Stomach (tissue), 9 donors: Measurements from ENCODE around the gene LRP11. TPM values are rescaled to one million over a fixed set of nuclear protein-coding genes. Genes with fewer than 3 reads are reported as not detected.

Source experiments
- DNase-seq, 2 donors: peaks; one replicate each; pipeline versions ENCODE4 v3.0.0 to v3.0.0-alpha.2; 2013 to 2019
- H3K27ac ChIP-seq, 5 donors: fragments of 200-600 bp in 4 of 5; sonication (generic) in 4 of 5; one replicate each; pipeline ENCODE4 v1.5.1; 2013 to 2019; ENCODE audit warnings: mild to moderate bottlenecking in 1 of 5, moderate library complexity in 1 of 5
- H3K27me3 ChIP-seq, 3 donors: fragments of 200-600 bp; sonication (generic); one replicate each; pipeline ENCODE4 v1.5.1; 2017 to 2019; ENCODE audit warnings: mixed run types in 1 of 3
- H3K36me3 ChIP-seq, 4 donors: fragments of 200-600 bp; sonication (generic); 1 replicate in 3 of 4; 2 replicates in 1 of 4; pipeline ENCODE4 v1.5.1; 2016 to 2019
- H3K4me1 ChIP-seq, 4 donors: fragments of 200-600 bp; sonication (generic); one replicate each; pipeline ENCODE4 v1.5.1; 2016 to 2019
- H3K4me3 ChIP-seq, 4 donors: fragments of 200-600 bp; sonication (generic) in 3 of 4; one replicate each; pipeline ENCODE4 v1.5.1; 2016 to 2019; ENCODE audit warnings: mild to moderate bottlenecking in 1 of 4
- H3K9me3 ChIP-seq, 4 donors: fragments of 200-600 bp; sonication (generic); one replicate each; pipeline ENCODE4 v1.5.1; 2016 to 2019
- CTCF ChIP-seq, 7 experiments: fragments of 450-650 bp in 4 of 7; fragments of 200-600 bp in 3 of 7; sonication (generic) in 3 of 7; IDR thresholded peaks; one replicate each; pipeline ENCODE4 v1.5.1; 2016 to 2019; ENCODE audit warnings: antibody characterized with exemption in 7 of 7, control low read depth in 2 of 7, mild to moderate bottlenecking in 1 of 7
- EP300 ChIP-seq: sonication (generic); formaldehyde crosslinking; IDR thresholded peaks from one replicate; pipeline ENCODE4 v1.6.1; 2017; ENCODE audit warnings: antibody characterized with exemption
- POLR2A ChIP-seq, 4 donors: fragments of 450-650 bp; IDR thresholded peaks; one replicate each; pipeline ENCODE4 v1.6.1; 2016; ENCODE audit warnings: antibody characterized with exemption in 4 of 4, control low read depth in 2 of 4, mild to moderate bottlenecking in 1 of 4, moderate library complexity in 1 of 4
- POLR2AphosphoS5 ChIP-seq, 3 donors: sonication (generic); formaldehyde crosslinking; IDR thresholded peaks; one replicate each; pipeline ENCODE4 v1.6.1; 2016; ENCODE audit warnings: antibody characterized with exemption in 3 of 3
- WGBS, 5 donors: extraction: QIAGEN DNeasy Blood & Tissue Kit in 3 of 5; methylation state at CpG; one replicate each; pipeline versions ENCODE4 v1.1.5 to v1.1.7; 2013 to 2018; 5-methylcytosine and 5-hydroxymethylcytosine counted together
- intact Hi-C: fragments of 100-400 bp; cut with DNase I; formaldehyde crosslinking; loops from one replicate; pipeline ENCODE4 v1.15.1; 2023; ENCODE audit warnings: low total_unique reads
- polyA plus RNA-seq, 3 donors: library from polyadenylated mRNA; stranded (reverse); fragments of 200-250 nt; gene quantifications; one replicate each; pipeline ENCODE4 v1.2.3, GENCODE V29; 2013
- total RNA-seq, 5 donors: library from RNA; depleted of rRNA; stranded (reverse); fragments of >200 nt; gene quantifications; one replicate each; pipeline versions ENCODE4 v1.1.0 to v1.2.3, GENCODE V29; 2014 to 2016
- donor health status: healthy with polysubstance abuse.
- donor health status: Bipolar disorder and iron deficiency.
- donor health status: healthy.

The LRP11 gene
- total and polyA plus RNA-seq, 8 donors: 1.8 to 80.8 (median 12.8) TPM

DNA sequence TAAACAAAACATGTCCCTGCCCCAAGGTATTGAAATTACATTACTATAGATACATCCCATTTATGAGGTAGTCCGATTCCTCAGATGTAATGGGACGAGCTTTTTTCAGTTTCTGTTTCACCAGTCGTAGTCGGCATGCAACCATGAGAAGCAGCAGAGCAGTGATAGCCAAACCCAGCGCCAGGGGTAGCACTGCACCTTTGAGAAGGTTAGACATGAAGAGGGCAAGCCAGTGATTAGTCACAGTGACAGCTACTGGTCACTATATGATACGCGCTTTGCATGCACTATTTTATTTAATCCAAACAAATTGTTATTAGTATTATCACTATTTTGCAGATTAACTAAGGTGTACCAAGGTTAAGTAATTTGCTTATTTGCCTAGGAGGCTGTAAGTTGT is 43.7 kb downstream of the LRP11 start:
- Histone ChIP-seq H3K27ac (no peak overlapping the region), H3K4me1 (peaks cover 0 to 8% (median 0%) of the 10 kb centered on the region in 4 donors), H3K27me3 (no peaks in the 10 kb centered on the region), H3K4me3 (no peak overlapping the region), H3K36me3 (peaks cover 0 to 33% (median 31%) of the 10 kb centered on the region in 4 donors), H3K9me3 (no peaks in the 10 kb centered on the region)
- intact Hi-C loops: no loop called here
- no peak for DNase-seq
- TF ChIP-seq POLR2AphosphoS5 (IDR thresholded peaks at IDR 0.05) (no peak), POLR2A (IDR thresholded peaks at IDR 0.05) (no peak), CTCF (IDR thresholded peaks at IDR 0.05) (no peak), EP300 (no peak)
- 90 to 94% (median 93%) methylated on average over 7 of the region's 7 CpGs for WGBS, 5 donors

GRCh38 chr6:149815788-149816187 is 48.4 kb downstream of the LRP11 start:
- TF ChIP-seq POLR2AphosphoS5 (IDR thresholded peaks at IDR 0.05) (no peak), POLR2A (IDR thresholded peaks at IDR 0.05) (no peak), CTCF (IDR thresholded peaks at IDR 0.05) (no peak), EP300 (no peak)
- H3K36me3 ChIP-seq: peaks cover 8 to 44% (median 25%) of the 10 kb centered on the region in 4 donors
- no peaks in the 10 kb centered on the region for H3K9me3 ChIP-seq
- no peaks in the 10 kb centered on the region for H3K4me1 ChIP-seq
- 90 to 97% (median 92%) methylated on average over 4 of the region's 4 CpGs for WGBS, 5 donors
- H3K4me3 ChIP-seq: no peak overlapping the region
- intact Hi-C loops: no loop called here
- no peak overlapping the region for H3K27ac ChIP-seq
- DNase-seq: no peak
- H3K27me3 ChIP-seq: no peaks in the 10 kb centered on the region

GRCh38 chr6:149813351-149813750 is 50.8 kb downstream of the LRP11 start:
- 95 to 99% (median 98%) methylated on average over 3 of the region's 3 CpGs for WGBS, 5 donors

DNA sequence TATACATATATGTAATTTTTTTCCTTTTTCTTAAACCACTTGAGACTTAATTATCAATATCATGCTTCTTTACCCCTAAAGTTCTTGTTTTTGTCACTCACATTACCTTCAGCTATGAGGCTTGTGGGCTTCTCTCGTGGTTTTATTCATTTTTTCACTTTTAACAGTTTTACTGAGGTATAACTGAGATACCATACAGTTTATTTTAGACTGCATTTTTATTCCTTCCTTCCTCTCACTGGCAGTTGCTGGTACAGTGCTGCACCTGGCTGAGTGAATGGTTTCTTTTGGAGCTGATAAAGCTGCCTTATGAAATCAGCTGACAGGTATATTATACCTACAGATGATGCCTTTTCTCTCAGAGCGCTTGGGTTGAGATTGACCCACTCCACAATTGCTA is 54.4 kb downstream of the LRP11 start:
- no peak overlapping the region for H3K4me3 ChIP-seq
- peaks cover 11 to 62% (median 48%) of the 10 kb centered on the region in 4 donors for H3K36me3 ChIP-seq
- no peak overlapping the region for H3K27ac ChIP-seq
- intact Hi-C loops: no loop called here
- H3K4me1 ChIP-seq: no peaks in the 10 kb centered on the region
- WGBS, 5 donors: 81 to 94% (median 85%) methylated on average over 2 of the region's 2 CpGs
- DNase-seq: no peak
- no peaks in the 10 kb centered on the region for H3K9me3 ChIP-seq
- TF ChIP-seq EP300 (no peak), CTCF (IDR thresholded peaks at IDR 0.05) (no peak), POLR2AphosphoS5 (IDR thresholded peaks at IDR 0.05) (no peak), POLR2A (IDR thresholded peaks at IDR 0.05) (no peak)
- no peaks in the 10 kb centered on the region for H3K27me3 ChIP-seq

More at GRCh38 chr6:149813351-149813750, 50.8 kb downstream of the LRP11 start:
- DNase-seq: no peak
- H3K4me3 ChIP-seq: no peak overlapping the region
- TF ChIP-seq CTCF (IDR thresholded peaks at IDR 0.05): no peak
- no peak for TF ChIP-seq POLR2A (IDR thresholded peaks at IDR 0.05)
- no peak for TF ChIP-seq POLR2AphosphoS5 (IDR thresholded peaks at IDR 0.05)
- no peak for TF ChIP-seq EP300
- H3K27ac ChIP-seq: no peak overlapping the region
- H3K27me3 ChIP-seq: no peaks in the 10 kb centered on the region
- no peaks in the 10 kb centered on the region for H3K4me1 ChIP-seq
- intact Hi-C loops: no loop called here
- H3K36me3 ChIP-seq: peaks cover 8 to 55% (median 27%) of the 10 kb centered on the region in 4 donors
- no peaks in the 10 kb centered on the region for H3K9me3 ChIP-seq
